ENCODE measurements around the gene ATP2B2. TPM values are rescaled to one million over a fixed set of nuclear protein-coding genes. Genes with fewer than 3 reads are reported as not detected.

ATP2B2 gene
- total RNA-seq, 2 experiments from 2014 or later: not detected

DNA sequence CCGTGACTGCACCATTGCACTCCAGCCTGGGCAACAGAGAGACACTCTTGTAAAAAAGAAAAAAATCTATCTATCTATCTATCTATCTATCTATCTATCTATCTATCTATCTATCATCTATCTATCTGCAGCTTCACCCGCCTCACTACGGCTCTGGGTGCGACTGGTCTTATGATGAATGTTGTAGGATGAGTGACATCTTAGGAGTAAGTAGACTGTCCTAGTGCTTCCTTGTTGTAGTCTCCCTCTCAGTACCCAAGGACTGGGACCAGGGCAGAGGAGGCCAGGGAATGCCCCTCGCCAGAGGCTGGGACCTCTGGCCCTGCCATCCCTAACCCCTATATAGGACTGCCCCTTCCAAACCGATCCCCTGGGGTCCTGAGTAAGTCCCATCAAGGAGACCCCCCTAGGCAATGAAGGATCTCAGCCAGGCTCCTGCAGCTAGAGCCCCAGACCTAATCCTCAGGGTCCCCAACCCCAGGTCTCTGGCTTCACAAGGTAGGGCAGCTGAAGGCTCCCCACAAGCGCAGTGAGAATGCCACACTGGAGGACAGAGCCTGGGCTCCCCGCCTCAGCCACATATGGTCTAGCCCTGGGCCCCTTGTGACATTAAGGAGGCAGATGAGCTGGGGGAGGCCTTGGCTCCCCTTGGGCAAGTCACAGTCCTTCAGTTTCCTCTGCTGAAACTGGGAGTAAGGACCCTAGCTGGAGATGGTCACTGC, 183.6 kb downstream of the ATP2B2 start:
- ChIA-PET POLR2A (no interaction called here), CTCF (interaction anchor here (0.6 to 1.0 kb wide), 2 partner anchors 13 to 417 kb away, joined by 3 read pairs; no protein-coding TSS in a partner anchor)

GRCh38 chr3:10320320-10320677, 185.1 kb downstream of the ATP2B2 start:
- ChIA-PET POLR2A (interaction anchor here (0.6 to 0.9 kb wide), 4 partner anchors 192 to 430 kb away, joined by 3 to 11 read pairs (median 4); partner anchors contain the start of gene JAGN1), CTCF (interaction anchor here (0.9 kb wide), 1 partner anchor 9 kb away, joined by 3 read pairs; no protein-coding TSS in a partner anchor)

DNA sequence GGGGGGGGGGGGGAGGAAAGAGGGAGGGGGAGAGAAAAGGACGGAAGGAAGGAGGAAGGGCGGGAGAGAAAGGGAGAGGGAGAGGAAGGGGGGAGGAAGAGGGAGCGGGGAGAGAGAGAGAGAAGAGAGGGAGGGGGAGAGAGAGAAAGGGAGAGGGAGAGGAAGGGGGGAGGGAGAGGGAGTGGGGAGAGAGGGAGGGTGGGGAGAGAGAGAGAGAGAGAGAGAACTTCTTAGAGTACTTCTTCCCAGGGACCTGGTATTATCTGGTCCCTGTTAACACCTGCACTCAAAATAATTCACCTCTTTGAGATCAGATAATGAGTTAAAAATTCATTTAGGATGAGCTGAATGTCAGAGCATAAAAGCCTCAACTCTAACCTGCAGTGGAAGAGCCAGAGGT, 185.6 kb downstream of the ATP2B2 start:
- ChIA-PET POLR2A (no interaction called here), CTCF (no interaction called here)

- POLR2A ChIA-PET: no interaction called here
Observed at GRCh38 chr3:10319251-10319650, 186.1 kb downstream of the ATP2B2 start.

GRCh38 chr3:10317961-10318350, 187.4 kb downstream of the ATP2B2 start:
- CTCF ChIA-PET: no interaction called here
- POLR2A ChIA-PET: no interaction called here

More at GRCh38 chr3:10319251-10319650, 186.1 kb downstream of the ATP2B2 start:
- CTCF ChIA-PET: no interaction called here

DNA sequence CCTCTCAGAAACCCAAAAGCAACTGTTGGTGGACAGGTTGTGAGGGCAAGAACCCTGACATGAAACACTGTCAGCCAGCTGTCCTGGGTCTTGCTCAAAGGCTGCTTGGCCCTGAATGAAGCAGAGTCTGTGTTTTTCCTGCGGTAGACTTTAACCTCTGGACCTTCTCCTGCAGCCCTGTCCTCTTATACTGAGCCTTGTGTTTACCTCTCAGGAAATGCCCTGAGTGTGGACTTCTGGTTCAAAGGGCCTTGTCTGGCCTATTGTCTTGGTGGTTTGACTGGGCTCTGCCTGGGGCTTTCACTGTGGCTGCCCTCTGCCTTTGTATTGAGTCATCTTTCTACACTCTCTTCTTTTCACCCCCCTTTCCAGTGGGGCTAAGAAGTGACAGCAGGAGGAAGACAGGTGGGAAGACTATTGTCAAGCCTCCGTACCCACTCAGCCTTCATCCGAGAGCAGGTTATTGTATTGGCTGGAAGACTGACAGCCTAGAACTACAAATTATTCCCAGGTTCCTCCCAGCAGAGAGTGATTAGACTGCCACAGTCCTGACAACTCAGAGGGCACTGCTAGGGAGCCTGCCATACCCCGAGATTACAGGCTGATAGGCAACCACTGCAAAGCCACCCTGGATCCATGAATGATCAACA, 187.9 kb downstream of the ATP2B2 start:
- ChIA-PET POLR2A (no interaction called here), CTCF (no interaction called here)

DNA sequence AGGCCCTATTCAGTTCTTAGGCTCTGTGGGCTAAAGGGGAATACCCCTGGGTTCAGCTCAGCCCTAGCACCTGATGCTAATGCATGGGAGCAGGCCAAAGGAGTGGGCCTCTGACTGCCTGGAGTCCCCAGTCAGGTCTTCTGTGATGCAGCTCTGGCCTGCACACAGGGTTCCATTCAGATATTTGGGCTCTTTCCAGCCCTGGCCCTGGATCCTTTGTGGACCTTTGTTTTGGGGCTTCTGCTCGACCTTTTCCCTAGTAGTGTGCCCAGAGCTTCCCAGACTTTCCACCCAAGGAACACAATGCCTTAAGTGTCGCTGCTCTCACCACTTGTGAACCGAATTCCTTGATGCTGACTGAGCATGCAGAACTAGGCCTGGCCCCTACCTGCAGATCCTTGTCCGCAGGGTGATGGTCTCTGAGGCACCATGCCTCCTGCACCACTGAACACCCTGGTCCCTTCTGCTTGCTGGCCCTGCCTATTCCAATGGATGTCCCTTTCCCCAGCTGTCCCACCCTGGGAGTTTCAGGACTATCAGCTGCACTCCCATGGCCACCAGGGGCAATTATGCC, 189.5 kb downstream of the ATP2B2 start:
- ChIA-PET POLR2A (no interaction called here), CTCF (interaction anchor here (1.1 kb wide), 1 partner anchor 9 kb away, joined by 3 read pairs; no protein-coding TSS in a partner anchor)

- CTCF ChIA-PET: interaction anchor here (1.1 kb wide), 1 partner anchor 8 kb away, joined by 3 read pairs; no protein-coding TSS in a partner anchor
Observed at GRCh38 chr3:10315101-10315500, 190.3 kb downstream of the ATP2B2 start.

GRCh38 chr3:10312861-10313260, 192.5 kb downstream of the ATP2B2 start:
- CTCF ChIA-PET: interaction anchor here (0.6 kb wide), 1 partner anchor 685 kb away, joined by 3 read pairs; no protein-coding TSS in a partner anchor
- POLR2A ChIA-PET: no interaction called here

More at GRCh38 chr3:10315101-10315500, 190.3 kb downstream of the ATP2B2 start:
- POLR2A ChIA-PET: no interaction called here

GRCh38 chr3:10312391-10312790, 193.0 kb downstream of the ATP2B2 start:
- ChIA-PET POLR2A (no interaction called here), CTCF (no interaction called here)

DNA sequence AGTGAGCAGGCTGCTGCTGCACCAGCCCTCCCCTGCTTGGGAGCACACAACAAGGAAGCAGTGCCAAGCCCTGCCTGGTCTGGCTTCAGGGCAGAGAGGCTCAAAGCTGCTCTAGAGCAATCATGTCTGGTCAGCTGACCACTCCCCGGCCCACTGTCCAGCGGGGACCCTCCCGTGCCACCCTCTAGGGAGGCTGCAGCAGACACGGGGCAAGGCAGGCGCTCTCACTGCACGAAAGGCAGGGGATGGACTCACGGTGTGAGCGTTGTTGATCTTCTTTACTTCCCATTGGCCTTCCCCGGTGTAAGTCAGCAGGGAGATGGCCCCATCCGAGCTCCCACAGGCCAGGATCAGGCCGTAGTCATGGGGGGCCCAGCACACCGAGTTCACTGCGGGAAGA, 193.7 kb downstream of the ATP2B2 start:
- POLR2A ChIA-PET: no interaction called here
- CTCF ChIA-PET: interaction anchor here (0.8 kb wide), 1 partner anchor 9 kb away, joined by 3 read pairs; the partner anchor contains the start of gene SEC13

GRCh38 chr3:10310578-10310977, 194.8 kb downstream of the ATP2B2 start:
- POLR2A ChIA-PET: no interaction called here
- CTCF ChIA-PET: no interaction called here

DNA sequence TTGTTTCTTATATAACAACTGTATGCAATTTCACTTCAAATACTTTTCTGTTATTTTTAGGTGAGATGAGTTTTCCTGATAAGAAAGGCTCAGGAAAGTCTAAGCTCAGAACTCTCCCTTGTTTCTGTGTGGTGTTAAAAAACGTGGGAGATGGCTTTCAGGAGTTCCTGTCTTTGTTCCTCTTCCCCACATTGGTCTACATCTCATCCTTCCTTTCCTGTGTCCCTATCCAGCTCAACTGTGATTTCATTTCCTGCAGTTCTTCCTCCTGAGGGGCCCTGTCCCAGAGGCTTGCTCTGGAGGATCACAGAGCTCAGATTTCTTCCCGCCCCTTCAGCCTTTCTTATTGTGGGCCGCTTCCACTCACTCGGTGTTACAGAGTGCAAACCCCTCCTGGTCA, 195.7 kb downstream of the ATP2B2 start:
- ChIA-PET POLR2A (no interaction called here), CTCF (no interaction called here)

DNA sequence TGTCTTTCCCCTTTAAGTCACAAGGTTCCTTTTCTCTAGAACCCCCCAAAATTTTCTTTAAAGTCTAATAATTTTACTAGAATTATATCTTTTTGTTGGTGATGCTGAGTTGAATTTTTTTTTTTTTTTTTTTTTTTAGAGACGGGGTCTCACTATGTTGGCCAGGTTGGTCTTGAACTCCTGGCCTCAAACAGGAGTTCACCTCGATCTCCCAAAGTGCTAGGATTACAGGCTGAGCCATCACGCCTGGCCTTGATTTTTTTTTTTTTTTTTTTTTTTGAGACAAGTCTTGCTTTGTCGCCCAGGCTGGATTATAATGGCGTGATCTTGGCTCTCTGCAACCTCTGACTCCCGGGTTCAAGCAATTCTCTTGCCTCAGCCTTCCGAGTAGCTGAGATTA, 196.7 kb downstream of the ATP2B2 start:
- ChIA-PET POLR2A (interaction anchor here (0.7 kb wide), 1 partner anchor 500 kb away, joined by 3 read pairs; no protein-coding TSS in a partner anchor), CTCF (interaction anchor here (0.7 kb wide), 3 partner anchors 13 to 376 kb away, joined by 3 read pairs; no protein-coding TSS in a partner anchor)

GRCh38 chr3:10306156-10306555, 199.2 kb downstream of the ATP2B2 start:
- ChIA-PET CTCF (no interaction called here), POLR2A (no interaction called here)

GRCh38 chr3:10305331-10305902, 200.0 kb downstream of the ATP2B2 start:
- POLR2A ChIA-PET: no interaction called here
- CTCF ChIA-PET: no interaction called here

DNA sequence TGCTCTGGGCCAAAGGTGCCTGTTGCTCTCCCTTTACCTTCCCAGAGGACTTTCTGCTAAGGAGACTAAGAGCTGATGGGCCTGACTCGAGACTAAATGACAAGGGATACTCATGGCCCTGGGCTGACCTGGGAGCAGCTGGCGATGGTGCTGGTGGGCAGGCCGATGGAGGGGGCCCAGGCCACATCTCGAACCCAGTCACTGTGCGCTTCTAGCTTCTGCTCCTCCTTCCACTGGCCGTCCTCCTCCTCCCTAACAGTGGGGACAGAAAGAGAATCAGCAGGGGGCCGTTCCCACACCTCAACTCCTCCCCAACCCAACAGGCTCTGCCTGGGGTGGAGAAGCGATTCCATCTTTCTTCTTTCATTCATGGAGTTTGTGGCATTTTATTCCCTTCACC, 200.5 kb downstream of the ATP2B2 start:
- ChIA-PET CTCF (no interaction called here), POLR2A (no interaction called here)

DNA sequence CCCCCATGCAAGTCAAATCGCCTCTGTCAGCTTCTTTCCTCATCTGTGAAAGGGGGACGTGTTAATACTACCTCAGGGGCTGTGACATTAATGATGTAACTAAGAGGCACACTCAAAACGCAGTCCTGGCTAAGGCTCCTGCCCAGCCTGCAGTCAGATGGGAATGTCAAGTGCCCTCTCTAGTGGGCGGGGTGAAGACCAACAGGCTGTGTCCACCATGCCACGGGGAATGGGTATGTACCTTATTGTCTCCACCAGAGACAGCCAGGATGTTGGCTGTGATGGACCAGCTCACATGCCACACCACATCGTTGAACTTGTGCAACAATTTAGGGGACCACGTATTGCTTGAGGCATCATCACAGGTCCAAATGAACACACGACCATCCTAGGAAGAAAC, 201.6 kb downstream of the ATP2B2 start:
- ChIA-PET POLR2A (no interaction called here), CTCF (no interaction called here)

- POLR2A ChIA-PET: no interaction called here
- CTCF ChIA-PET: no interaction called here
Observed at GRCh38 chr3:10303105-10303504, 202.3 kb downstream of the ATP2B2 start.

- ChIA-PET CTCF (no interaction called here), POLR2A (no interaction called here)
Observed at GRCh38 chr3:10300087-10300486, 205.3 kb downstream of the ATP2B2 start.

- ChIA-PET POLR2A (no interaction called here), CTCF (no interaction called here)
Observed at GRCh38 chr3:10299679-10300078, 205.7 kb downstream of the ATP2B2 start.
